NCI-H2171 (cell line): Measurements from ENCODE around the gene CTTNBP2.

ENCODE experiments used
- DNase-seq: peaks from one replicate; lab custom pipeline; 2025; lab: John Stamatoyannopoulos, UW

CTTNBP2 gene

GRCh38 chr7:117870448-117871130 lies 2.7 kb downstream of the CTTNBP2 start:
- DNase-seq, result no peak

GRCh38 chr7:117869374-117869773 lies 3.9 kb downstream of the CTTNBP2 start:
- no peak for DNase-seq

- no peak for DNase-seq
Observed at GRCh38 chr7:117863618-117864017, 9.6 kb downstream of the CTTNBP2 start.

GRCh38 chr7:117862378-117862777 lies 10.9 kb downstream of the CTTNBP2 start:
- no peak for DNase-seq

- DNase-seq, result no peak
Observed at GRCh38 chr7:117859246-117859812, 13.9 kb downstream of the CTTNBP2 start.

GRCh38 chr7:117858712-117859111 lies 14.5 kb downstream of the CTTNBP2 start:
- no peak for DNase-seq

- DNase-seq, result no peak
Observed at GRCh38 chr7:117857718-117858117, 15.5 kb downstream of the CTTNBP2 start.

- DNase-seq, result no peak
Observed at GRCh38 chr7:117856196-117856595, 17.0 kb downstream of the CTTNBP2 start.

GRCh38 chr7:117854186-117854585 lies 19.1 kb downstream of the CTTNBP2 start:
- DNase-seq, result no peak

GRCh38 chr7:117848941-117849340 lies 24.3 kb downstream of the CTTNBP2 start:
- DNase-seq, result no peak

GRCh38 chr7:117844678-117845077 lies 28.6 kb downstream of the CTTNBP2 start:
- no peak for DNase-seq

- DNase-seq, result no peak
Observed at GRCh38 chr7:117841611-117842010, 31.6 kb downstream of the CTTNBP2 start.

- DNase-seq, result no peak
Observed at GRCh38 chr7:117841011-117841410, 32.2 kb downstream of the CTTNBP2 start.

GRCh38 chr7:117839507-117839906 lies 33.7 kb downstream of the CTTNBP2 start:
- no peak for DNase-seq

- no peak for DNase-seq
Observed at GRCh38 chr7:117837841-117838240, 35.4 kb downstream of the CTTNBP2 start.

GRCh38 chr7:117835016-117835664 lies 38.1 kb downstream of the CTTNBP2 start:
- no peak for DNase-seq

- DNase-seq, result no peak
Observed at GRCh38 chr7:117830422-117830954, 42.8 kb downstream of the CTTNBP2 start.

- no peak for DNase-seq
Observed at GRCh38 chr7:117829450-117830117, 43.7 kb downstream of the CTTNBP2 start.

- DNase-seq, result no peak
Observed at GRCh38 chr7:117828825-117829224, 44.4 kb downstream of the CTTNBP2 start.

GRCh38 chr7:117827862-117828261 lies 45.4 kb downstream of the CTTNBP2 start:
- no peak for DNase-seq

- DNase-seq, result no peak
Observed at GRCh38 chr7:117825132-117825531, 48.1 kb downstream of the CTTNBP2 start.

- no peak for DNase-seq
Observed at GRCh38 chr7:117824592-117824991, 48.6 kb downstream of the CTTNBP2 start.

GRCh38 chr7:117819558-117819957 lies 53.7 kb downstream of the CTTNBP2 start:
- no peak for DNase-seq
